Small intestine (tissue), 7 donors: ENCODE results near the gene WDR59. TPM values are rescaled to one million over a fixed set of nuclear protein-coding genes. Genes with fewer than 3 reads are reported as not detected.

Experiments used
- DNase-seq, 2 donors: peaks; one replicate each; pipeline versions ENCODE4 v3.0.0 to v3.0.0-alpha.2; 2013
- FAIRE-seq: peaks from 2 replicates; lab custom pipeline; 2012; peaks lifted over from hg19 to GRCh38; lab: Jason Lieb, UNC
- H3K27ac ChIP-seq, 3 donors: one replicate each; pipeline ENCODE4 v1.5.1; 2013; ENCODE audit warnings: low read length in 2 of 3, mild to moderate bottlenecking in 2 of 3, control low read depth in 1 of 3, inconsistent platforms in 1 of 3, low read depth in 1 of 3, moderate library complexity in 1 of 3
- H3K27me3 ChIP-seq, 3 donors: one replicate each; pipeline ENCODE4 v1.6.1; 2013; ENCODE audit warnings: low read length in 3 of 3, inconsistent platforms in 1 of 3; ENCODE audit not compliant: control insufficient read depth in 3 of 3, insufficient read depth in 3 of 3
- H3K36me3 ChIP-seq, 3 donors: one replicate each; pipeline ENCODE4 v1.6.1; 2013; ENCODE audit warnings: low read length in 3 of 3, inconsistent platforms in 1 of 3, low read depth in 1 of 3, mild to moderate bottlenecking in 1 of 3, moderate library complexity in 1 of 3; ENCODE audit not compliant: control insufficient read depth in 3 of 3, insufficient read depth in 2 of 3
- H3K4me1 ChIP-seq, 3 donors: one replicate each; pipeline ENCODE4 v1.6.1; 2013; ENCODE audit warnings: low read length in 2 of 3, inconsistent platforms in 1 of 3, low read depth in 1 of 3, mild to moderate bottlenecking in 1 of 3, moderate library complexity in 1 of 3; ENCODE audit not compliant: control insufficient read depth in 3 of 3, insufficient read depth in 2 of 3
- H3K4me3 ChIP-seq, 3 donors: one replicate each; pipeline ENCODE4 v1.5.1; 2013; ENCODE audit warnings: low read length in 3 of 3, control low read depth in 1 of 3, inconsistent platforms in 1 of 3, low read depth in 1 of 3, mild to moderate bottlenecking in 1 of 3, moderate library complexity in 1 of 3
- H3K9me3 ChIP-seq, 2 donors: one replicate each; pipeline ENCODE4 v1.6.1; 2013; ENCODE audit warnings: low read depth in 1 of 2, low read length in 1 of 2; ENCODE audit not compliant: control insufficient read depth in 2 of 2, insufficient read depth in 1 of 2
- WGBS, 3 donors: extraction: QIAGEN DNeasy Blood & Tissue Kit; methylation state at CpG; one replicate each; pipeline ENCODE4 v1.1.7; 2013; 5-methylcytosine and 5-hydroxymethylcytosine counted together
- polyA plus RNA-seq, 4 donors: library from polyadenylated mRNA; stranded (reverse) in 3 of 4; unstranded in 1 of 4; fragments of 200-250 nt in 3 of 4; fragments of 120-200 nt in 1 of 4; gene quantifications; one replicate each; pipeline versions ENCODE4 v1.2.1 to v1.2.3, GENCODE V29; 2013
- donor health status: healthy with polysubstance abuse.
- donor health status: control.
- donor health status: control.
- donor health status: Bipolar disorder and iron deficiency.
- donor health status: healthy.

WDR59 gene
- polyA plus RNA-seq, 4 donors, result 13.9 to 68.9 (median 25.2) TPM

GRCh38 chr16:74868501-74868900, 116.4 kb downstream of the WDR59 start:
- FAIRE-seq (no peak), DNase-seq (peak; percentile 60 to 80)
- H3K4me1 ChIP-seq, result peaks cover 0 to 3% (median 0%) of the 10 kb centered on the region in 3 donors
- peak overlapping the region in 1 of 3 donors; percentile 40 for H3K27ac ChIP-seq
- WGBS, 3 donors, result 7 to 21% (median 18%) methylated on average over 6 of the region's 6 CpGs
- H3K27me3 ChIP-seq, result no peaks in the 10 kb centered on the region
- no peaks in the 10 kb centered on the region for H3K9me3 ChIP-seq
- H3K4me3 ChIP-seq, result no peak overlapping the region
- peaks cover 0 to 17% (median under 1%) of the 10 kb centered on the region in 3 donors for H3K36me3 ChIP-seq

GRCh38 chr16:74868035-74868434, 116.9 kb downstream of the WDR59 start:
- Histone ChIP-seq H3K4me3 (no peak overlapping the region), H3K36me3 (peaks cover 0 to 15% (median 0%) of the 10 kb centered on the region in 3 donors), H3K4me1 (peaks cover 0 to 3% (median 0%) of the 10 kb centered on the region in 3 donors), H3K27me3 (no peaks in the 10 kb centered on the region), H3K9me3 (no peaks in the 10 kb centered on the region), H3K27ac (peak overlapping the region in 1 of 3 donors; percentile 52)
- WGBS, 3 donors, result 60 to 75% (median 74%) methylated on average over 5 of the region's 5 CpGs
- no peak for DNase-seq
- FAIRE-seq, result no peak

DNA sequence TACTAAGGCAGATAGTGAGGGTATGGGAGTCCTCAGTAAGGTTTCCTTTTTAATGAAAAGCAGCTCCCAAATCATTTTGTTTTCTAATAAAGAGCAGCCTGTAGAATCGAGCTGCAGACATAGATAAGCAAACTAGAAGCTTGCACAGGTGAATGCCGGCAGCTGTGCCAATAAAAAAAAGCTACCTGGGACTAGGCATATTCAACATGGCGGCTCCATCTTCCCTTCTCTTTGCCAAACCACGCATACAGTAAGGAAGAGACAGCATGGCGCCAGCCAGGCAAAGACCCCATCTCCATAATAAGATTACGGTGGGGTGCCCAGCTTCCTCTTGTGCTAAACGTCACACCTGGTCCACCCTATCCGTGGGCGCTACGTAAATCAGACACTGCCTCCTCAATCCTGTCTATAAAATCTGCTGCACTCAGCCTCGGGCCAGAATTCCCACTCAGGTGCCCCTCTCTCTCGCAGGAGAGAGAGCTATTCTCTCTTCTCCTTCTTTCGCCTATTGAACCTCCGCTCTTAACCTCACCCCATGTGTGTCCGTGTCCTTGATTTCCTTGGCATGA, 117.6 kb downstream of the WDR59 start:
- WGBS, 3 donors, result 77 to 81% (median 78%) methylated on average over 15 of the region's 15 CpGs
- no peaks in the 10 kb centered on the region for H3K27me3 ChIP-seq
- peaks cover 0 to 3% (median 0%) of the 10 kb centered on the region in 3 donors for H3K4me1 ChIP-seq
- no peaks in the 10 kb centered on the region for H3K9me3 ChIP-seq
- no peak for DNase-seq
- H3K4me3 ChIP-seq, result no peak overlapping the region
- H3K27ac ChIP-seq, result no peak overlapping the region
- peaks cover 0 to 10% (median 0%) of the 10 kb centered on the region in 3 donors for H3K36me3 ChIP-seq
- no peak for FAIRE-seq

GRCh38 chr16:74865922-74866598, 118.9 kb downstream of the WDR59 start:
- FAIRE-seq (no peak), DNase-seq (no peak)
- 55 to 62% (median 60%) methylated on average over 9 to 10 of the region's 12 CpGs for WGBS, 3 donors

GRCh38 chr16:74862743-74863244, 122.1 kb downstream of the WDR59 start:
- no peaks in the 10 kb centered on the region for H3K36me3 ChIP-seq
- no peaks in the 10 kb centered on the region for H3K9me3 ChIP-seq
- no peaks in the 10 kb centered on the region for H3K27me3 ChIP-seq
- FAIRE-seq, result no peak
- no peak overlapping the region for H3K4me3 ChIP-seq
- WGBS, 3 donors, result 19 to 30% (median 21%) methylated on average over 10 of the region's 10 CpGs
- peak; percentile 70 to 80 for DNase-seq
- no peaks in the 10 kb centered on the region for H3K4me1 ChIP-seq
- H3K27ac ChIP-seq, result no peak overlapping the region

More at GRCh38 chr16:74865922-74866598, 118.9 kb downstream of the WDR59 start:
- Histone ChIP-seq H3K36me3 (peaks cover 0 to 6% (median 0%) of the 10 kb centered on the region in 3 donors), H3K4me1 (peaks cover 0 to 3% (median 0%) of the 10 kb centered on the region in 3 donors), H3K27ac (no peak overlapping the region), H3K27me3 (no peaks in the 10 kb centered on the region), H3K9me3 (no peaks in the 10 kb centered on the region), H3K4me3 (no peak overlapping the region)

DNA sequence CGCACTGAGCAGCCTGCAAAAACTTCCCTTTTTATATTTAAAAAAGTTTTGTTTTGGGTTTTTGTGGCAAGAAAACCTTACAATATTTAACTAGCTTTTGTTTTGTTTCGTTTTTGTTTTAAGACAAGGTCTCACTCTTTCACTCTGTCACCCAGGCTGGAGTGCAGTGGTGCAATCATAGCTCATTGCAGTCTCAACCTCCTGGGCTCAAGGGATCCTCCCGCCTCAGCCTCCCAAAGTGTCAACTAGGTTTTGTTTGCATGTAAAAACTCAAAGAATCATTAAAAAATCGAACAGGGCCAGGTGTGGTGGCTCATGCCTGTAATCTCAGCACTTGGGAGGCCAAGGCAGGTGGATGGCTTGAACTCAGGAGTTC, 132.4 kb downstream of the WDR59 start:
- 18 to 63% (median 28%) methylated on average over 4 of the region's 4 CpGs for WGBS, 3 donors
- Histone ChIP-seq H3K27ac (no peak overlapping the region), H3K4me1 (peaks cover 0 to 3% (median 0%) of the 10 kb centered on the region in 3 donors), H3K4me3 (no peak overlapping the region), H3K36me3 (no peaks in the 10 kb centered on the region), H3K27me3 (no peaks in the 10 kb centered on the region), H3K9me3 (no peaks in the 10 kb centered on the region)
- DNase-seq (peak in 1 of 2 donors; percentile 22), FAIRE-seq (no peak)

DNA sequence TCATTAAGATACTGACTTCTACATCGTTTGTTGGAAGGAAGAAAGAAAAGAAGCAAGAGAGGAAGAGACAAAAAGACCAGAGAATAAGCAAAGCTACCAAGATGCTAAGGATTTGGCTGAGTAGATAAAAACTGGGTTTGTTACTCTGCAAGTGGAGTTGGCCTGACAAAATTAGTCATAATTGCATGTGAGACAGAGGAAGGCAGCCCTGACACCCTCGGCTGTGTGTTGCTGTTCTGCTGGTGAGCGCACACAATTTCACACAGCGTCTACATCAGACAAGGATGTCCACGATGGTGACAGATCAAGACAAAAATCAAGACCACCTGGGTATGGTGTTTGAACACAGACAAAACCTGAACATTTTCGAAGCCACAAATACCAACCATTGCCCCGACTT, 134.9 kb downstream of the WDR59 start:
- 75 to 83% (median 82%) methylated on average over 7 of the region's 7 CpGs for WGBS, 3 donors
- DNase-seq (no peak), FAIRE-seq (no peak)
- Histone ChIP-seq H3K9me3 (no peaks in the 10 kb centered on the region), H3K4me1 (peaks cover 0 to 3% (median 0%) of the 10 kb centered on the region in 3 donors), H3K36me3 (no peaks in the 10 kb centered on the region), H3K4me3 (no peak overlapping the region), H3K27me3 (peaks cover 0 to 2% (median 0%) of the 10 kb centered on the region in 3 donors), H3K27ac (no peak overlapping the region)

GRCh38 chr16:74847202-74847601, 137.7 kb downstream of the WDR59 start:
- Histone ChIP-seq H3K27me3 (peaks cover 0 to 2% (median 0%) of the 10 kb centered on the region in 3 donors), H3K27ac (no peak overlapping the region), H3K36me3 (no peaks in the 10 kb centered on the region), H3K4me3 (no peak overlapping the region), H3K9me3 (no peaks in the 10 kb centered on the region), H3K4me1 (peaks cover 0 to 3% (median 0%) of the 10 kb centered on the region in 3 donors)
- no peak for FAIRE-seq
- no peak for DNase-seq
- 95 to 97% (median 97%) methylated on average over 1 of the region's 1 CpG for WGBS, 3 donors
